COR-L47 (cell line): Measurements from ENCODE around the gene ATP5PF.
"Not testable (repeated sequence)": the region's sequence is repeated elsewhere in the genome, so short reads cannot be mapped to it uniquely, and the experiment has no call there.

Experiments
- DNase-seq: peaks from one replicate; lab custom pipeline; 2025; lab: John Stamatoyannopoulos, UW

Gene ATP5PF

GRCh38 chr21:25734904-25735645 lies at the start of gene ATP5PF, which contains the start of gene GABPA:
ATP5PF (minus strand) TSS chr21:25734904; CDS start chr21:25729794, 5,110 bp downstream.
GABPA (plus strand) TSS chr21:25734972; CDS start chr21:25741599, 6,627 bp downstream.
- DNase-seq: peak; percentile 96

GRCh38 chr21:25778126-25778875 lies 43.6 kb upstream of the ATP5PF start:
- not testable (repeated sequence) for DNase-seq

- DNase-seq: no peak
Measured at GRCh38 chr21:25776440-25776839, 41.7 kb upstream of the ATP5PF start.

GRCh38 chr21:25772686-25773085 lies 38.0 kb upstream of the ATP5PF start:
- no peak for DNase-seq

- DNase-seq: no peak
Measured at GRCh38 chr21:25767921-25768320, 33.2 kb upstream of the ATP5PF start.

- DNase-seq: no peak
Measured at GRCh38 chr21:25764065-25764464, 29.4 kb upstream of the ATP5PF start.

GRCh38 chr21:25760677-25761076 lies 26.0 kb upstream of the ATP5PF start:
- no peak for DNase-seq

GRCh38 chr21:25760061-25760460 lies 25.4 kb upstream of the ATP5PF start:
- DNase-seq: no peak

- DNase-seq: no peak
Measured at GRCh38 chr21:25759573-25759972, 24.9 kb upstream of the ATP5PF start.

GRCh38 chr21:25757531-25757930 lies 22.8 kb upstream of the ATP5PF start:
- DNase-seq: no peak

GRCh38 chr21:25756190-25756932 lies 21.7 kb upstream of the ATP5PF start:
- DNase-seq: no peak

- no peak for DNase-seq
Measured at GRCh38 chr21:25752416-25752815, 17.7 kb upstream of the ATP5PF start.

- no peak for DNase-seq
Measured at GRCh38 chr21:25750085-25750484, 15.4 kb upstream of the ATP5PF start.

- no peak for DNase-seq
Measured at GRCh38 chr21:25744854-25745253, 10.2 kb upstream of the ATP5PF start.

- DNase-seq: no peak
Measured at GRCh38 chr21:25742900-25743299, 8.2 kb upstream of the ATP5PF start.

- no peak for DNase-seq
Measured at GRCh38 chr21:25737421-25737820, 2.7 kb upstream of the ATP5PF start.

GRCh38 chr21:25735646-25736597 lies 1.2 kb upstream of the ATP5PF start:
- DNase-seq: peak; percentile 81

- DNase-seq: no peak
Measured at GRCh38 chr21:25734654-25734903, 125 bp downstream of the ATP5PF start.

- no peak for DNase-seq
Measured at GRCh38 chr21:25733859-25734653, 648 bp downstream of the ATP5PF start.

- DNase-seq: no peak
Measured at GRCh38 chr21:25732091-25732760, 2.5 kb downstream of the ATP5PF start.
